Measurements from ENCODE around the gene MOB3B.
"Not testable (repeated sequence)": the region's sequence is repeated elsewhere in the genome, so short reads cannot be mapped to it uniquely, and the experiment has no call there.

DNA sequence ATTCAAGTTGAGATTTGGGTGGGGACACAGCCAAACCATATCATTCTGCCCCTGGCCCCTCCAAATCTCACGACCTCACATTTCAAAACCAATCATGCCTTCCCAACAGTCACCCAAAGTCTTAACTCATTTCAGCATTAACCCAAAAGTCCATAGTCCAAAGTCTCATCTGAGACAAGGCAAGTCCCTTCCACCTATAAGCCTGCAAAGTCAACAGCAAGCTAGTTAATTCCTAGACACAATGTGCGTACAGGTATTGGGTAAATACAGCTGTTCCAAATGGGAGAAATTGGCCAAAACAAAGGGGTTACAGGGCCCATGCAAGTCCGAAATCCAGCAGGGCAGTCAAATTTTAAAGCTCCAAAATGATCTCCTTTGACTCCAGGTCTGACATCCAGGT lies 64.7 kb downstream of the MOB3B start:
- TF ChIP-seq CTCF, POLR2AphosphoS5, POLR2A (IDR thresholded peaks at IDR 0.05): not testable (repeated sequence)
